Astrocyte of the hippocampus (primary cell): ENCODE data around the gene BNIPL.

Source experiments
- DNase-seq: peaks from one replicate; pipeline ENCODE4 v3.0.0; 2011; ENCODE audit warnings: low read depth, low spot score

The BNIPL gene

GRCh38 chr1:151056149-151056548 lies 19.8 kb downstream of the BNIPL start:
- no peak for DNase-seq

DNA sequence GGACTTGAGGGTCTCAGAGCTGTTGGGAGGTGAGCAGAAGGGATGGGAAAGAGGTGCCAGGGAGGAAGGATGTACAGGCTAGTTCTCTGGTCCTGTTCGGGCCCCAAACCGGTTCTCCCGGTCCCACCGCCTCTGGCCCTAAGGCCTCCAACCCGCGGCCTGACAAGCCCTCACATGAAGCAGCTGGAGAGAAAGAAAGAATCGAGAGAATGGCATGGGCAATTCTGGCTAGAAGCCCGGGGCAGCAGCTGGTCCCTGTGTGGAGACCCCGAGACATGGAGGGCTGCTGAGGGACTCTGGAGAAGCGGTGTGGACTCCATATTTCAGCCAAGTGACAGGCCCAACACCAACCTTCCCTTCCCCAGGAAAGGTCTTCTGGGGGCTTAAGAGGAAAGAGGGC lies 22.3 kb downstream of the BNIPL start:
- DNase-seq: peak; percentile 50

GRCh38 chr1:151059109-151060006 lies 23.0 kb downstream of the BNIPL start, which contains the start of gene CDC42SE1:
CDC42SE1 (minus strand) TSS chr1:151059622; CDS start chr1:151055730, 3,892 bp downstream.
- peak; percentile 95 for DNase-seq

- DNase-seq: peak; percentile 81
Observed at GRCh38 chr1:151060007-151060656, 23.7 kb downstream of the BNIPL start, which contains the start of gene MLLT11. MLLT11 (plus strand) TSS chr1:151060397; CDS start chr1:151067225, 6,828 bp downstream.

DNA sequence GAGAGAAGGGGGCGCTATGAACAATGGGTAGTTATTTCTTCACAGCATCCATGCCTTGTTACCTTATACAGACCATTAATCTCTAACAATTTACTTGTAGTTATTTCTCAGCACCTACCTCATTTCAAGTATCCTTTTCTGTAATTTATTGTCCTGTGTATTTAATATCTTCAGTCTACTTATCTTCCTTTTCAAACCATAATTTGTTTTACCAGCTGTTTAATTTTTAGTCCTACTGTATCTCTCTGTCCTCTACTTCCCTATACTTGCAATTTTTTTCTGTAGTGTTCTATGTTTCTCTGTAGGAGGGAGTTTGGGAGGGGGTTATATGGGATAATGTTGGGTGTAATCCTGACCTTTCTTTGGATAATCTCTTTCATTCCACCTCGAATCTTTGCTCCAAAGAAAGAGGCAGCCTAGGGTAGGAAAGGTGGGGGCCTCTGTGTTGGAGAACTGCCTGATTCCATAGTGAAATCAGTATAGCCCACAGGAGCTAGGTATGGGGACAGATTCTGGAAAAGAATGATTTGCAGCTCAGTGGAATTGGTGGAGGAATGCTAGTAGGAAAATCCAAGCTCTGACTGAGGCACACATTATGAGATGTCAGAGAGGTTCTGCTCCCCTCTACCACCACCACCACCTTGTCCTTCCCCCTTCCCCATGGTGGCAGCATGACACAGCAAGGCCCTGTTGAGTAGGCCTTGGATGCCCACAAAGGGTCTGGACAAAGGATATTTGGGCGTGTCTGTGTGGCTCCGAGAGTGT lies 24.5 kb downstream of the BNIPL start:
- peak; percentile 51 for DNase-seq

- DNase-seq: no peak
Observed at GRCh38 chr1:151061704-151062103, 25.3 kb downstream of the BNIPL start.

DNA sequence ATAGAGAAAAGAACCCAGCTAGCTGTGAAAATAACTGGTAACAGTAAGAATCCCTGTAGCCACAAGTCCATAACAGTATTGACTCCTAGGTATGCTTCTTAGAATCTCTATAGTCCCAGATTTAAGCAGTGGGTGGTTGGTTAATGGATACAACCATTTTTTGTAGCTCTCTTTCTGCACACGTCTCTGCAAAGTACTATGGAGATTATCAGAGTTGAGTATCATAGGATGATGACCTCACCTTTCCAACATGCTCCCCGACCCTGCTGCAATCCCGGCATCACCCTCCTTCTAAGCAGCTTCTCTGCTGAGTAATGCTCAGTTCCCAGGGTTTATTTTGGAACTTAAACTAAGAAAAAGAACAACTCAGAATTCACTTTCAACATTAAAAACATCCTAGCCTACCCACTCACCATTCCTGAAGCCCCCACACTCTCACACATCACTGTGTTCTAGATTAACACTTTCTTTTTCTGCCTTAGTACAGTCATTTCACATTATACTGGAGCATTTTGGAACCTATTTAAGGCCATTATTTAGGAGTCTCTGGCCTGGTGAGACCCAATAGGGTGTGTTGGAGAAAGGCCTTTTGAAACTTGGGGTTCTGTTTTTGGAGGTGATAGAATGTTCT lies 26.5 kb downstream of the BNIPL start:
- peak; percentile 80 for DNase-seq

GRCh38 chr1:151065089-151065645 lies 28.8 kb downstream of the BNIPL start:
- no peak for DNase-seq

GRCh38 chr1:151067185-151067584 lies 30.8 kb downstream of the BNIPL start:
- no peak for DNase-seq

GRCh38 chr1:151069103-151069486 lies 32.7 kb downstream of the BNIPL start:
- no peak for DNase-seq

- DNase-seq: peak; percentile 96
Observed at GRCh38 chr1:151070474-151071276, 34.3 kb downstream of the BNIPL start, which contains the start of gene GABPB2. GABPB2 (plus strand) TSS chr1:151070761; CDS start chr1:151088190, 17,429 bp downstream.

- no peak for DNase-seq
Observed at GRCh38 chr1:151072224-151072623, 35.8 kb downstream of the BNIPL start.

DNA sequence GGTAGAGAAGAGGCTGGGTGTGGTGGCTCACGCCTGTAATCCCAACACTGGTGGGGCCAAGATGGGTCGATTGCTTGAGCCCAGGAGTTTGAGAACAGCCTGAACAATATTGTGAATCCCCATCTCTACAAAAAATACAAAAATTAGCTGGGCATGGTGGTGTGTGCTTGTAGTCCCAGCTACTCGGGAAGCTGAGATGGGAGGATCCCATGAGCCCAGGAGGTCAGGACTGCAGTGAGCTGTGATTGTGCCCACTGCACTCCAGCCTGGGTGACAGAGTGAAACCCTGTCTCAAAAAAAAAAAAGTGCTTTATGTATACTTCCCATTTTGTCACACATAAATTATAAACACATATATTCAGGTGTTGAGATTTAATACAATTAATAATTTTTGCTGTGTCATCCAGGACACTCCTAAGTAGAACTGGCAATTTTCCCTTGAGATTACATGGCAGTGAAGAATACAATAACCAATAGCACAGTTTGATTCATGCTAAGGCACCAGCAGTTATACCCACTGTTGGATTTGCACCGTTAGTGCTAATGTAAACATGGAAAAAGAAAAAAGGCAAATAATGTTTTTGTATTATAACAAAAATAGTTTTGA lies 49.7 kb downstream of the BNIPL start:
- DNase-seq: no peak
